Esophagus muscularis mucosa (tissue), 4 donors: ENCODE measurements around the gene MRPS15.

Experiments used
- EP300 ChIP-seq: sonication (generic); formaldehyde crosslinking; IDR thresholded peaks from one replicate; pipeline ENCODE4 v1.6.1; 2017; ENCODE audit warnings: antibody characterized with exemption
- POLR2A ChIP-seq: fragments of 450-650 bp; IDR thresholded peaks from one replicate; pipeline ENCODE4 v1.6.1; 2017; ENCODE audit warnings: antibody characterized with exemption, moderate library complexity, mild to moderate bottlenecking, low read depth
- POLR2AphosphoS5 ChIP-seq, 2 donors: sonication (generic); formaldehyde crosslinking; IDR thresholded peaks; one replicate each; pipeline ENCODE4 v1.6.1; 2017; ENCODE audit warnings: antibody characterized with exemption in 2 of 2
- TF ChIP-seq, protein P1 (sequence below), 3 experiments: fragments of 200-600 bp in 2 of 3; fragments of 450-650 bp in 1 of 3; sonication (generic) in 2 of 3; IDR thresholded peaks; one replicate each; pipeline ENCODE4 v1.5.1; 2017 to 2019; ENCODE audit warnings: antibody characterized with exemption in 3 of 3, mild to moderate bottlenecking in 2 of 3, moderate library complexity in 1 of 3

DNA sequence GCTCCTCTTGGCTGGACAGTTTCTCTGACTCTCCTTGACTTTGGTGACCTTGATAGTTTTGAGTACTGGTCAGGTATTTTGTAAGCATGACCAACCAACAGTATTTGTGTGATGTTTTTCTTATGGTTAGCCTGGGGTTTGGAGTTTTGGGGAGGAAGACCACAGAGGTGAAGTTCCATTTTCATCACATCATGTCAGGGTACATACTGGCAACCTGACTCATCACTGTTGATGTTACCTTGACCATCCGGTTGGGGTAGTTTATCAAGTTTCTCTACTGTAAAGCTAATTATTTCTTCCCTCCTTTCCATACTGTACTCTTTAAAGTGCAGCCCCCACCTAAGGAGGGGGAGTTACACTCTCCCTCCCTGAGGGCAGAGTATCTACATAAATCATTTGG lies 27.4 kb downstream of the MRPS15 start:
- TF ChIP-seq, protein P1, sequence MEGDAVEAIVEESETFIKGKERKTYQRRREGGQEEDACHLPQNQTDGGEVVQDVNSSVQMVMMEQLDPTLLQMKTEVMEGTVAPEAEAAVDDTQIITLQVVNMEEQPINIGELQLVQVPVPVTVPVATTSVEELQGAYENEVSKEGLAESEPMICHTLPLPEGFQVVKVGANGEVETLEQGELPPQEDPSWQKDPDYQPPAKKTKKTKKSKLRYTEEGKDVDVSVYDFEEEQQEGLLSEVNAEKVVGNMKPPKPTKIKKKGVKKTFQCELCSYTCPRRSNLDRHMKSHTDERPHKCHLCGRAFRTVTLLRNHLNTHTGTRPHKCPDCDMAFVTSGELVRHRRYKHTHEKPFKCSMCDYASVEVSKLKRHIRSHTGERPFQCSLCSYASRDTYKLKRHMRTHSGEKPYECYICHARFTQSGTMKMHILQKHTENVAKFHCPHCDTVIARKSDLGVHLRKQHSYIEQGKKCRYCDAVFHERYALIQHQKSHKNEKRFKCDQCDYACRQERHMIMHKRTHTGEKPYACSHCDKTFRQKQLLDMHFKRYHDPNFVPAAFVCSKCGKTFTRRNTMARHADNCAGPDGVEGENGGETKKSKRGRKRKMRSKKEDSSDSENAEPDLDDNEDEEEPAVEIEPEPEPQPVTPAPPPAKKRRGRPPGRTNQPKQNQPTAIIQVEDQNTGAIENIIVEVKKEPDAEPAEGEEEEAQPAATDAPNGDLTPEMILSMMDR (IDR thresholded peaks at IDR 0.05): no peak
- TF ChIP-seq POLR2A (no peak), EP300 (no peak), POLR2AphosphoS5 (IDR thresholded peaks at IDR 0.05) (no peak)
